Amygdala (tissue), 56 donors: ENCODE results near the gene SSX2IP.
A peak's percentile ranks its signal among the peaks of the same experiment; 100 is the strongest.
"Not testable (repeated sequence)": the region's sequence is repeated elsewhere in the genome, so short reads cannot be mapped to it uniquely, and the experiment has no call there.

Source experiments
- DNase-seq, 56 donors: peaks; one replicate each; lab custom pipeline; 2025; lab: John Stamatoyannopoulos, UW

Gene SSX2IP

GRCh38 chr1:84682047-84682446 is 8.2 kb downstream of the SSX2IP start:
- DNase-seq = no peak

DNA sequence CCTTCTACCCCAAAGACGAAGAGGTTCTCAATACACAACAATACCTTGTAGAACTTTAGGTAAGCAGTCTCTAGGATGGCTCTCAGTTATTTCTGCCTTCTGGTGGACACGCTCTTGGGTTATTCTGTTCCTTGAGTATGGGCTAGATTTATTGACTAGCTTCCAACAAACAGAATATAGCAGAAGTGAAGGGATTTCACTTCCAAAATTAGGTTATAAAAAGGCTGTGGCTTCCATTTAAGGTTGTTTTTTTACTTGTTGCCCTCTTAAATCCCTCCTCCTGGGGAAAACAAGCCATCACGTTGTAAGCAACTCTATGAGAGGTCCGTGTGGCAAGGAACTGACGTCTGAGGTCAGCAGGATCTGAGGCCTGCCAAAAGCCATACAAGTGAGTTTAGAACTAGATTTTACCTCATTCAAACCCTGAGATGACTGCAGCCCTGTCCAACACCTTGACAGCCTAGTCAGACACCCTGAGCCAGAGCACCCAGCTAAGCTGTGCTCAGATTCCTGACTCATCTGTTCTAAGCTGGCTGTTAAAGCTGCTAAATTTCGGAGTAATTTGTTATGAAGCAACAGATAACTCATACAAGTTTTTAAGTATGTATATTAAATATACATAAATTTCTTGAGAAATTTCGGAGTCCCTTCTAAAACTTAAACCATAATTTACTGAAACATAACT is 12.7 kb downstream of the SSX2IP start:
- no peak for DNase-seq

- DNase-seq = no peak
These were observed 14.6 kb downstream of the SSX2IP start for GRCh38 chr1:84675631-84676030.

DNA sequence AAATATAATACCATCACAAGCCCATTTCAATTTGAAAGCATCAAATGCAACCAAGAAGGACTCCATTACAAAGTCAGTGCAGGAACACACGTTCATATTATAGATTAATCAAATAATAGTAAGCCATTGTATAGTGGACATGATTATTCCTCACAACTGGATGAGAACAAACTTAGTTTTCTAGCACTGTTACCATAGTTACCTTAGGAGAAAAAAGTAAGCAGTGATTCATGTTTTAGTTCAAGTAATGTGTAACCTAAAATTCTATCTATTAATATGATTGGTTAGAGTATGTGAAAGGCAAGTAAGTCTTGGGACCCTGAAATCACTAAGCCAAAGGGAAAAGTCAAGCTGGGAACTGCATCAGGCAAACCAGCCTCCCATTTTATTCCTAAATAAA is 15.2 kb downstream of the SSX2IP start:
- DNase-seq = no peak

- no peak for DNase-seq
These were observed 15.6 kb downstream of the SSX2IP start for GRCh38 chr1:84674705-84675104.

DNA sequence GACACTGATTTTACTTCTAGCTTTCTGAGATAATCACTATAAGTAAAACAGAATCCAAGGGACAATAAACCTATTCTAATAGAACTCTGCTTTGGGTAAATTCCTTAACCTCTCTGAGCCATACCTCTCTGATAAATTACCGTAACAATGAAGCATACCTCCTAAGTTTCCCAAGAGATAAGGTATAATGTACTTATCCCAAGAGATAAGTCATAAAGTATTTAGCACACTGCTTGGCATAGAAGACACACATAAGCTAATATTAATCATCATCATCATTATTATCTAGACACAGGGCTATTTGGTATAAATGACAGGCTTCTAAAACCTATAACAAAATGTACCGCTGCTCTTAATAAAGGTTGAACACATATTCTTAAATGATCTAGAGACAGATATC is 16.2 kb downstream of the SSX2IP start:
- no peak for DNase-seq

- no peak for DNase-seq
These were observed 18.0 kb downstream of the SSX2IP start for GRCh38 chr1:84672080-84672854.

DNA sequence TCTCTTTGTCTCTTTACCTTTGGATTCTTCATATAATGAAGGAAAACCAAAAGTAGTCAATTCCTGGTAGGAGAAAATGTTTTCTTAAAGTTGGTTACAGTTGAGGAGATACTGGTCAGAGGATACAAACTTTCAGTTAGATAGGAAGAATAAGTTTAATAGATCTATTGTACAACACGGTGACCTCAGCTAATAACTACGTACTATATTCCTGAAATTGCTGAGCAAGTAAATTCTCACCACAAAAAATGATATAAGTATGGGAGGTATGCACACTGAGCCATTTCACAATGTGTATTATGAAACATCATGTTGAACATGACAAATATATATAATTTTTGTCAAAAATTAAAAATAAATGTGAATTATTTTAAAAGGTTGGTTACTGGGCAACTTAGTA is 20.4 kb downstream of the SSX2IP start:
- no peak for DNase-seq

- no peak for DNase-seq
These were observed 22.1 kb downstream of the SSX2IP start for GRCh38 chr1:84668185-84668584.

GRCh38 chr1:84665703-84666317 is 24.5 kb downstream of the SSX2IP start:
- DNase-seq = no peak

GRCh38 chr1:84653130-84653677 is 37.1 kb downstream of the SSX2IP start:
- DNase-seq = no peak

DNA sequence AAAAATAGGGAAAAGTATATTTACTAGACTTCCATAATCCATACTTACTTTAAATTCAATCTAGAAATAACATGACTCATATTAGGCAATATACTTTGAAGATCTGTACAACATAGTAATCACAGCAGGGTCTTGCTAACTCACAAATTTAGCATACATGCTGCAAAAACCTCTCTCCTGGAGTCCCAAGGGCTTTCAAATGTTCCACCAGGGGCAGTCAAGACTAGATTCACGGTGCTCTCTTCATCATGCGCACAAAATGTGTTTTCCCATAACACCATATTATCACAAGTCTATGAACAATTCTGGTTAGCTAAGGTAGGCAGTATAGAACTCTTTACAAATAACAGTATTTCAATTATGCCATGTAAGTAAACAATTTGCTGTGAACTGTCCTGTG is 45.8 kb downstream of the SSX2IP start:
- DNase-seq = no peak

GRCh38 chr1:84643183-84643582 is 47.1 kb downstream of the SSX2IP start:
- DNase-seq = peak in 1 of 56 donors; percentile 5

DNA sequence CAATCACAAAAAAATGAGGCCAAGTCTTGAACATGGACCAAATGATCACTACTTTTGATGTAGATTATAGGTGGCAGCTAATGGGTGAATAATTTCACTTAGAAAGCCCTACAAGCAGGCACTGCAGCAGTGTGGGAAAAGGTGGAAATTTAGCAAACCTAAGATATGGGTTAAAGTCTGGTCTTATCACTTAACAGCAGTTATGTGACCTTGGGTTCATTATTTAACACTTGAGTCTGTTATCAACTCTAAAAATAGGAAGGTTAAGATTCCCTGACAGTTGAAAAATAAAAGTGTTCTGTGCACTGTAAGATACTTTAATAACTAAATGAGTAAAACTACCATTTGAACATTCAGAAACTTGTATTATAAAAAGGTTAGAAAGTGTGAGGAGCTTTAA is 47.5 kb downstream of the SSX2IP start:
- no peak for DNase-seq

GRCh38 chr1:84639731-84640130 is 50.5 kb downstream of the SSX2IP start:
- not testable (repeated sequence) for DNase-seq

DNA sequence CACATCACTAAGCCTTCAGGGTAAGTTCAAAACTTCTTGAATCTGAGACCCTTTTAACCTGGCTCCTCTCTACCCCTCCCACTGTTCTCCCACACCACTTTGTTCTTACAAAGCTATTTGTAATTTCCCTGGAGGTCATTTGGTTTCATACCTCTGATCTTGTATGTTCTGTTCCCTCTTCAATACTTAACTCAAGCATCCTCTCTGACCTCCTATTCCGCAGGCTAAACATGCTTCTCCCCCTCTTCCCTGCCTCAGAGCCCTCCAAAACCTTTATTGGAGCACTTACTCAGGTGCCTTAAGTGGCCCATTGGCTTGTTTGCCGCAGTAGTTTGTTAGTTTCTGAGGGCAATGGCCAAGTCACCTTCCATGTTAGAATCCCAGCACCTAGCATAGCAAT is 54.8 kb downstream of the SSX2IP start:
- no peak for DNase-seq

DNA sequence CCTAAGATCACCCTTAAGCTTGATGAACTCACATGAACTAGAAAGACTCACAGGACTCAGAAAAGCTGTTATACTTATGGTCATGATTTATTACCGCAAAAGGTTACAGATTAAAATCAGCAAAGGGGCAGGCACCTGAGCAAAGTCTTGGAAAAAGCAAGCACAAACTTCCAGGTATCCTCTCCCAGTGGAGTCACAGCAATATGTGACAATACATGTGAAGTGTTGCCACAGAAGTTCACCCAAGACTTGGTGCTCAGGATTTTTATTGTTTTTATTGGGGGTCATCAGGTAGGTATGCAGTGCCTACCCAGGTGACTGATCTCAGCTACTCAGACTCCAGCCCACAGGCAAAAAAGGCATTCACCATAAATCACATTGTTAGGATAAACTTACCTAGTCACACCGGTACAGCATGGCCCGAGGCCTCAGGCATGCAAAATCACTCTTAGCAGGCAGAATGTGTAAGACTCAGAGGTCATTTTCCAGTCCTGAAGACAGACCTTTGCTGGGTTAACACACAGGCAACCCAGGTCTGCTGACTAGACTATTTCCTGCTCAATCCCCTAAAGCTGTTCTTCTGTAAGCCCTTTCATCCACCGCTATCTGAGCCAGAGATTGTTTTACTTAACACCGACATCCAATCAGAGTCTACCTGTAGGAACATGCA is 55.6 kb downstream of the SSX2IP start:
- DNase-seq = no peak

- no peak for DNase-seq
These were observed 57.4 kb downstream of the SSX2IP start for GRCh38 chr1:84632673-84633434.

DNA sequence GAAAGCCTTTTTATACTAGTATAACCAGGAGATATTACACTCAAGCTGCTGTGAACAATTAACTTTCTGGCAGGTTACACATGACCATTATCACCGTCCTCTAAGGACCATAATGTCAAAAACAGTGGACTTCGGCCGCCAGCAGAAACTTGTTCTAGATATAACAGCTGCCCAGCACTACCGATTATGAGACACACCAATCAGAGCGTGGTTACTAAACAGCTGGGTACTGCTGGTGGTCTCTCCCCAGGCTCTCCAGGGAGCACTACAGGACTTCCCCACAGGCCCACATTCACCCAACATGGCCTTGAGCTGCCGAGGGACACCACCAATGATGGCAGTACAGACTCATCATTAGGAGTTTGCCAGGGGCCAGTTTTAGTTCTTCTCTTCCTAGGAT is 58.1 kb downstream of the SSX2IP start:
- DNase-seq = no peak

GRCh38 chr1:84624876-84625275 is 65.4 kb downstream of the SSX2IP start:
- DNase-seq = no peak
